IMR-90 (cell line): ENCODE measurements around the gene CLPX. TPM values are rescaled to one million over a fixed set of nuclear protein-coding genes. Genes with fewer than 3 reads are reported as not detected.

Experiments
- ATAC-seq: fragments of 200-7000 bp; cut with Tn5 transposase; 2 replicates; pipeline ENCODE4 v1.9.1; 2020; ENCODE audit warnings: low read depth, mild to moderate bottlenecking, moderate library complexity
- BruUV-seq: library from RNA; stranded (reverse); fragments of 400-500 nt; replicated peaks from 2 replicates; lab custom pipeline; 2021; lab: Mats Ljungman, UMichigan
- CTCF ChIA-PET: fragments of 300-600 bp; formaldehyde crosslinking; extraction: SDS; loops from one replicate; lab custom pipeline; 2021; ENCODE audit warnings: antibody characterized with exemption; lab: Yijun Ruan, JAX
- POLR2A ChIA-PET: fragments of 300-600 bp; sonication (Branson Sonifier 250); formaldehyde crosslinking; loops from one replicate; lab custom pipeline; 2022; ENCODE audit warnings: antibody characterized with exemption; ENCODE audit not compliant: unreplicated experiment; lab: Charles Lee
- DNase-seq: peaks from one replicate; pipeline ENCODE4 v3.0.0; 2013
- H2AFZ ChIP-seq: replicated peaks from 2 replicates; pipeline ENCODE3; 2013; ENCODE audit warnings: low read length, mild to moderate bottlenecking; ENCODE audit not compliant: poor library complexity
- H2AK5ac ChIP-seq: 2 replicates; pipeline ENCODE4 v1.6.1; 2013; ENCODE audit warnings: low read depth, low read length, inconsistent platforms
- H2AK9ac ChIP-seq: replicated peaks from 2 replicates; pipeline ENCODE3; 2013; ENCODE audit warnings: mild to moderate bottlenecking, low read depth, low read length, moderate library complexity; ENCODE audit not compliant: poor library complexity
- H2BK120ac ChIP-seq: 2 replicates; pipeline ENCODE4 v1.6.1; 2013; ENCODE audit warnings: low read depth, low read length, inconsistent platforms
- H2BK15ac ChIP-seq: 3 replicates; pipeline ENCODE4 v1.6.1; 2013; ENCODE audit warnings: low read depth, low read length, inconsistent platforms
- H2BK20ac ChIP-seq: 2 replicates; pipeline ENCODE4 v1.6.1; 2013; ENCODE audit warnings: low read depth, mild to moderate bottlenecking, inconsistent platforms, low read length, moderate library complexity
- H2BK5ac ChIP-seq: 2 replicates; pipeline ENCODE4 v1.6.1; 2013; ENCODE audit warnings: mild to moderate bottlenecking, low read depth, low read length, inconsistent platforms; ENCODE audit not compliant: poor library complexity, severe bottlenecking
- H3K14ac ChIP-seq: replicated peaks from 2 replicates; pipeline ENCODE4 v1.6.1; 2013; ENCODE audit warnings: low read depth, low read length, inconsistent platforms
- H3K18ac ChIP-seq: 2 replicates; pipeline ENCODE4 v1.6.1; 2013; ENCODE audit warnings: low read depth, low read length, control low read depth
- H3K23ac ChIP-seq: 2 replicates; pipeline ENCODE4 v1.6.1; 2013; ENCODE audit warnings: low read depth, low read length, inconsistent platforms
- H3K27ac ChIP-seq: 2 replicates; pipeline ENCODE4 v1.5.1; 2013; ENCODE audit warnings: mild to moderate bottlenecking, control low read depth, low read length; ENCODE audit not compliant: insufficient read depth
- H3K27me3 ChIP-seq: 2 replicates; pipeline ENCODE4 v1.6.1; 2013; ENCODE audit warnings: low read length; ENCODE audit not compliant: control insufficient read depth, insufficient read depth
- H3K36me3 ChIP-seq: 2 replicates; pipeline ENCODE4 v1.6.1; 2013; ENCODE audit warnings: low read length, mixed read lengths; ENCODE audit not compliant: control insufficient read depth, insufficient read depth
- H3K4ac ChIP-seq: 2 replicates; pipeline ENCODE4 v1.6.1; 2013; ENCODE audit warnings: low read depth, low read length, inconsistent platforms
- H3K4me1 ChIP-seq: 2 replicates; pipeline ENCODE4 v1.6.1; 2013; ENCODE audit warnings: low read length, mixed read lengths; ENCODE audit not compliant: control insufficient read depth, insufficient read depth
- H3K4me2 ChIP-seq: 2 replicates; pipeline ENCODE4 v1.6.1; 2013; ENCODE audit warnings: low read depth, mild to moderate bottlenecking, control low read depth, low read length, moderate library complexity
- H3K4me3 ChIP-seq: 2 replicates; pipeline ENCODE4 v1.5.1; 2013; ENCODE audit warnings: low read depth, mild to moderate bottlenecking, control low read depth, low read length, moderate library complexity; ENCODE audit not compliant: insufficient read depth
- H3K56ac ChIP-seq: 2 replicates; pipeline ENCODE4 v1.6.1; 2013; ENCODE audit warnings: low read length, inconsistent platforms; ENCODE audit not compliant: insufficient read depth; ENCODE audit errors: extremely low read depth
- H3K79me1 ChIP-seq, 2 experiments: 2 replicates each; pipeline ENCODE4 v1.6.1; 2013; ENCODE audit warnings: low read length in 2 of 2, inconsistent platforms in 1 of 2, low read depth in 1 of 2
- H3K9ac ChIP-seq: 2 replicates; pipeline ENCODE4 v1.6.1; 2013; ENCODE audit warnings: low read depth, low read length, control low read depth
- H3K9me1 ChIP-seq: 2 replicates; pipeline ENCODE4 v1.6.1; 2013; ENCODE audit warnings: low read length, inconsistent platforms; ENCODE audit not compliant: insufficient read depth
- H3K9me3 ChIP-seq: 2 replicates; pipeline ENCODE4 v1.6.1; 2013; ENCODE audit warnings: low read length; ENCODE audit not compliant: control insufficient read depth, insufficient read depth
- H4K20me1 ChIP-seq: 2 replicates; pipeline ENCODE4 v1.6.1; 2013; ENCODE audit warnings: low read length, inconsistent platforms; ENCODE audit not compliant: insufficient read depth
- H4K5ac ChIP-seq: 2 replicates; pipeline ENCODE4 v1.6.1; 2013; ENCODE audit warnings: mild to moderate bottlenecking, low read depth, low read length, control low read depth
- H4K8ac ChIP-seq, 2 experiments: 2 replicates each; pipeline ENCODE4 v1.6.1; 2013; ENCODE audit warnings: low read depth in 2 of 2, low read length in 2 of 2, control low read depth in 1 of 2, inconsistent platforms in 1 of 2
- H4K91ac ChIP-seq: 2 replicates; pipeline ENCODE4 v1.6.1; 2013; ENCODE audit warnings: low read depth, low read length, inconsistent platforms; ENCODE audit not compliant: insufficient read depth
- BHLHE40 ChIP-seq: fragments of 150-350 bp; IDR thresholded peaks from 2 replicates; pipeline ENCODE4 v1.6.1; 2016; ENCODE audit warnings: mild to moderate bottlenecking, low read depth, low read length
- CEBPB ChIP-seq: IDR thresholded peaks from 2 replicates; pipeline ENCODE4 v1.6.1; 2012; ENCODE audit warnings: low read depth, low read length, improper control_type of control experiment
- CHD1 ChIP-seq: IDR thresholded peaks from 2 replicates; pipeline ENCODE4 v1.6.1; 2012; ENCODE audit warnings: low read depth, low read length, improper control_type of control experiment
- CTCF ChIP-seq: conservative IDR thresholded peaks from 2 replicates; pipeline ENCODE4 v1.5.1; 2012; ENCODE audit warnings: mild to moderate bottlenecking, low read depth, low read length, improper control_type of control experiment
- ELK1 ChIP-seq: fragments of 150-350 bp; IDR thresholded peaks from 2 replicates; pipeline ENCODE4 v1.6.1; 2016; ENCODE audit warnings: low read depth, mild to moderate bottlenecking, low read length, moderate library complexity, borderline replicate concordance
- FOS ChIP-seq: fragments of 150-350 bp; IDR thresholded peaks from 2 replicates; pipeline ENCODE4 v1.6.1; 2016; ENCODE audit warnings: low read depth, low read length
- MAFK ChIP-seq: IDR thresholded peaks from 2 replicates; pipeline ENCODE4 v1.6.1; 2012; ENCODE audit warnings: low read depth, low read length, improper control_type of control experiment
- MAZ ChIP-seq: IDR thresholded peaks from 2 replicates; pipeline ENCODE4 v1.6.1; 2012; ENCODE audit warnings: low read depth, mild to moderate bottlenecking, low read length, improper control_type of control experiment, moderate library complexity, borderline replicate concordance
- MXI1 ChIP-seq: IDR thresholded peaks from 2 replicates; pipeline ENCODE4 v1.6.1; 2012; ENCODE audit warnings: low read depth, mild to moderate bottlenecking, low read length, moderate library complexity, borderline replicate concordance
- NFE2L2 ChIP-seq: fragments of 150-350 bp; IDR thresholded peaks from 2 replicates; pipeline ENCODE4 v1.6.1; 2016; ENCODE audit warnings: low read depth, mild to moderate bottlenecking, low read length
- POLR2A ChIP-seq: IDR thresholded peaks from 2 replicates; pipeline ENCODE4 v1.6.1; 2012; ENCODE audit warnings: mild to moderate bottlenecking, low read depth, low read length
- RAD21 ChIP-seq: IDR thresholded peaks from 2 replicates; pipeline ENCODE4 v1.6.1; 2012; ENCODE audit warnings: low read length, improper control_type of control experiment
- RCOR1 ChIP-seq: IDR thresholded peaks from 2 replicates; pipeline ENCODE4 v1.6.1; 2012; ENCODE audit warnings: mild to moderate bottlenecking, low read length, improper control_type of control experiment; ENCODE audit not compliant: insufficient replicate concordance
- RFX5 ChIP-seq: IDR thresholded peaks from 2 replicates; pipeline ENCODE4 v1.8.0; 2012; ENCODE audit warnings: low read depth, mild to moderate bottlenecking, low read length, moderate library complexity
- SMC3 ChIP-seq: fragments of 150-350 bp; IDR thresholded peaks from 2 replicates; pipeline ENCODE4 v1.6.1; 2016; ENCODE audit warnings: low read depth, mild to moderate bottlenecking, antibody characterized with exemption, low read length, moderate library complexity
- USF2 ChIP-seq: fragments of 150-350 bp; IDR thresholded peaks from 2 replicates; pipeline ENCODE4 v1.6.1; 2017; ENCODE audit warnings: mild to moderate bottlenecking, antibody characterized with exemption, low read length, low read depth
- WGBS, 2 experiments: methylation state at CpG; one replicate each; pipeline versions ENCODE4 v1.1.5 to v1.1.7; 2013; ENCODE audit warnings: missing lambda C conversion rate in 2 of 2; ENCODE audit not compliant: insufficient read length in 1 of 2; ENCODE audit errors: extremely low coverage in 2 of 2; 5-methylcytosine and 5-hydroxymethylcytosine counted together
- dilution Hi-C: fragments of 300-500 bp; cut with HindIII; formaldehyde crosslinking; loops from one replicate; pipeline ENCODE4 v1.14.3; 2018; ENCODE audit warnings: low sequenced_read_pairs; ENCODE audit not compliant: unreplicated experiment
- in situ Hi-C: fragments of 300-500 bp; cut with MboI; formaldehyde crosslinking; loops from 3 replicates; pipeline ENCODE4 v1.14.3; 2019; ENCODE audit warnings: low sequenced_read_pairs, inconsistent platforms, mixed read lengths
- intact Hi-C: fragments of 100-400 bp; cut with micrococcal nuclease; formaldehyde crosslinking; loops from 2 replicates; pipeline ENCODE4 v1.10.0; 2022
- polyA plus RNA-seq, 3 experiments: library from polyadenylated mRNA; depleted of rRNA; stranded (reverse); fragments of >200 nt; gene quantifications; 2 replicates each; pipeline ENCODE4 v1.2.3, GENCODE V29; 2012; ENCODE audit warnings: low replicate concordance in 1 of 3
- total RNA-seq: library from RNA; depleted of rRNA; stranded (reverse); fragments of >200 nt; gene quantifications from 2 replicates; pipeline ENCODE4 v1.2.3, GENCODE V29; 2012

Gene CLPX
- total and polyA plus RNA-seq, 2 of the 4 experiments (the other 2 are of a cell fraction) = 25.8 to 26.9 TPM

DNA sequence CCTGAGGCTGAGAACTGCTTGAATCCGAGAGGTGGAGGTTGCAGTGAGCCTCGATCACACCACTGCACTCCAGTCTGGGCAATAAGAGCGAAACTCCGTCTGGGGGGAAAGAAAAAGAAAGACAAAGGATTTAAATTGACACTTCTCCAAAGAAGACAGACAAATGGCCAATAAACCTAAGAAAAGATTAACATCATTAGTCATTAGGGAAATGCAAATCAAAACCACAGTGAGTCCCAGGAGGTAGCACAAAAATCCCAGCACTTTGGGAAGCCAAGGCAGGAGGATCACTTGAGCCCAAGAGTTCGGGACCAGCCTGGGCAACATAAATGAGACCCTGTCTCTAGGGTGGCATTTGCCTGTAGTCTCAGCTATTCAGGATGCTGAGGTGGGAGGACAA lies 12.6 kb downstream of the CLPX start:
- WGBS, 2 experiments = no CpG with 5 or more reads among the region's 5 CpGs
- dilution Hi-C loops = no loop called here
- H3K9ac ChIP-seq = no peak overlapping the region
- no peak overlapping the region for H3K14ac ChIP-seq
- DNase-seq (no peak), ATAC-seq (no peak)
- H3K27ac ChIP-seq = no peak overlapping the region
- intact Hi-C loops = no loop called here
- ChIA-PET CTCF (no interaction called here), POLR2A (no interaction called here)
- H3K18ac ChIP-seq = no peak overlapping the region
- H2AFZ ChIP-seq = no peak overlapping the region
- TF ChIP-seq SMC3 = no peak
- TF ChIP-seq BHLHE40 = no peak
- no peak for TF ChIP-seq RCOR1
- no peak for TF ChIP-seq MAZ
- no peak for TF ChIP-seq CHD1
- TF ChIP-seq POLR2A = no peak
- TF ChIP-seq RFX5 = no peak
- no peak for TF ChIP-seq RAD21
- TF ChIP-seq CTCF = no peak
- no peak for TF ChIP-seq CEBPB
- TF ChIP-seq ELK1 = no peak
- TF ChIP-seq MAFK = no peak
- TF ChIP-seq FOS = no peak
- TF ChIP-seq USF2 = no peak
- TF ChIP-seq NFE2L2 = no peak
- no peak for TF ChIP-seq MXI1
- no peak overlapping the region for H2BK5ac ChIP-seq
- H3K56ac ChIP-seq = no peak overlapping the region
- H3K36me3 ChIP-seq = peaks cover 40% of the 10 kb centered on the region
- in situ Hi-C loops = no loop called here
- H2BK20ac ChIP-seq = no peak overlapping the region
- H2BK15ac ChIP-seq = no peak overlapping the region
- H3K4ac ChIP-seq = no peak overlapping the region
- H4K8ac ChIP-seq = no peak overlapping the region
- H2AK5ac ChIP-seq = no peak overlapping the region
- H4K20me1 ChIP-seq = peaks cover 11% of the 10 kb centered on the region
- H4K5ac ChIP-seq = no peak overlapping the region
- no peak overlapping the region for H3K4me2 ChIP-seq
- H3K9me1 ChIP-seq = peaks cover 6% of the 10 kb centered on the region
- no peak overlapping the region for H3K4me3 ChIP-seq
- H2BK120ac ChIP-seq = no peak overlapping the region
- peak overlapping the region; percentile 61 for H2AK9ac ChIP-seq
- no peaks in the 10 kb centered on the region for H3K27me3 ChIP-seq
- no TSS peak for BruUV-seq
- peaks cover 26 to 42% of the 10 kb centered on the region in 2 experiments for H3K79me1 ChIP-seq
- H4K91ac ChIP-seq = no peak overlapping the region
- H3K9me3 ChIP-seq = no peaks in the 10 kb centered on the region
- H3K4me1 ChIP-seq = no peaks in the 10 kb centered on the region
- no peak overlapping the region for H3K23ac ChIP-seq
